Cardiac fibroblast (primary cell): ENCODE data around the gene SDHA.
"Not testable (repeated sequence)": the region's sequence is repeated elsewhere in the genome, so short reads cannot be mapped to it uniquely, and the experiment has no call there.

Experiments used
- DNase-seq, 2 donors: peaks; one replicate each; pipeline versions ENCODE4 v3.0.0 to v3.0.0-alpha.2; 2010; ENCODE audit warnings: low read depth in 2 of 2
- H3K4me3 ChIP-seq, 2 donors: replicated peaks in 1 of 2; 1 replicate in 1 of 2; 2 replicates in 1 of 2; pipeline ENCODE4 v1.5.1; 2011; ENCODE audit warnings: low read depth in 2 of 2, low read length in 2 of 2, mild to moderate bottlenecking in 2 of 2, moderate library complexity in 1 of 2
- CTCF ChIP-seq: IDR thresholded peaks from one replicate; pipeline ENCODE4 v1.5.1; 2011; ENCODE audit warnings: low read depth, mild to moderate bottlenecking, low read length, inconsistent platforms

The SDHA gene

GRCh38 chr5:192970-193831 lies 24.9 kb upstream of the SDHA start:
- no peak for TF ChIP-seq CTCF
- H3K4me3 ChIP-seq, result no peak overlapping the region
- DNase-seq, result no peak

GRCh38 chr5:194102-194501 lies 24.0 kb upstream of the SDHA start:
- DNase-seq, result no peak
- no peak for TF ChIP-seq CTCF
- H3K4me3 ChIP-seq, result no peak overlapping the region

GRCh38 chr5:194603-195209 lies 23.4 kb upstream of the SDHA start:
- no peak for TF ChIP-seq CTCF
- H3K4me3 ChIP-seq, result no peak overlapping the region
- no peak for DNase-seq

- no peak for DNase-seq
Observed at GRCh38 chr5:195401-196160, 22.5 kb upstream of the SDHA start.

GRCh38 chr5:196350-196749 lies 21.8 kb upstream of the SDHA start:
- DNase-seq, result no peak
- no peak for TF ChIP-seq CTCF

More at GRCh38 chr5:195401-196160, 22.5 kb upstream of the SDHA start:
- H3K4me3 ChIP-seq, result no peak overlapping the region
- TF ChIP-seq CTCF, result no peak

GRCh38 chr5:197031-197430 lies 21.1 kb upstream of the SDHA start:
- H3K4me3 ChIP-seq, result not testable (repeated sequence)
- peak in 1 of 2 donors; percentile 18 for DNase-seq

More at GRCh38 chr5:196350-196749, 21.8 kb upstream of the SDHA start:
- H3K4me3 ChIP-seq, result no peak overlapping the region
